GM06990 (cell line): ENCODE results near the gene MRPL36.

Experiments
- DNase-seq: peaks from one replicate; pipeline ENCODE4 v3.0.0-alpha.2; 2011; ENCODE audit not compliant: insufficient read length; ENCODE audit errors: extremely low read depth
- H3K27me3 ChIP-seq: replicated peaks from 2 replicates; pipeline ENCODE4 v1.6.0; 2011; ENCODE audit warnings: low read length; ENCODE audit not compliant: control insufficient read depth, insufficient read depth
- H3K36me3 ChIP-seq: 2 replicates; pipeline ENCODE4 v1.5.1; 2011; ENCODE audit warnings: low read length; ENCODE audit not compliant: control insufficient read depth, insufficient read depth
- H3K4me3 ChIP-seq: replicated peaks from 2 replicates; pipeline ENCODE4 v1.5.1; 2011; ENCODE audit warnings: low read depth, mild to moderate bottlenecking, control low read depth, low read length
- TF ChIP-seq, protein P1 (sequence below): IDR thresholded peaks from 2 replicates; pipeline ENCODE4 v1.5.1; 2011; ENCODE audit warnings: low read length, control low read depth, mild to moderate bottlenecking, inconsistent platforms; ENCODE audit not compliant: insufficient read depth, poor library complexity, severe bottlenecking

Gene MRPL36

DNA sequence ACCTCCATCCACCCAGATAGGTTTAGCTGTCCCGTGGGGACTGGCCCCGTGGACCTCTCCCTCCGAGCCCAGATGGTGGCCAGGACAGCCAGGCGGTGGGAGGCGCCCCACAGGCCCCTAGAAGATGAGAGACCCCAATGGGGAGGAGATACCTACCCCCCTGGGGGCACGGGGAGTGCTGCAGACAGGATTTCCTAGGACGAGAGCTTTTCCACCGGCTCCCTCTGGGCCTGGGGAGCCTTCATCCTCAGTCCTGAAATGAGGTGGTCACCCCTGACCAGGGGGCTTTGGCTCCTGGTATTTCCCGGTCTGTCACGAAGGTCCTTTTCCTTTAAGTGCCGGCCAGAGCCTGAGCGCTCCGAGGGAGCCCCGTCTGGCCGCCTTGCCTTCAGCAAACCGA, 46.8 kb downstream of the MRPL36 start:
- TF ChIP-seq, protein P1, sequence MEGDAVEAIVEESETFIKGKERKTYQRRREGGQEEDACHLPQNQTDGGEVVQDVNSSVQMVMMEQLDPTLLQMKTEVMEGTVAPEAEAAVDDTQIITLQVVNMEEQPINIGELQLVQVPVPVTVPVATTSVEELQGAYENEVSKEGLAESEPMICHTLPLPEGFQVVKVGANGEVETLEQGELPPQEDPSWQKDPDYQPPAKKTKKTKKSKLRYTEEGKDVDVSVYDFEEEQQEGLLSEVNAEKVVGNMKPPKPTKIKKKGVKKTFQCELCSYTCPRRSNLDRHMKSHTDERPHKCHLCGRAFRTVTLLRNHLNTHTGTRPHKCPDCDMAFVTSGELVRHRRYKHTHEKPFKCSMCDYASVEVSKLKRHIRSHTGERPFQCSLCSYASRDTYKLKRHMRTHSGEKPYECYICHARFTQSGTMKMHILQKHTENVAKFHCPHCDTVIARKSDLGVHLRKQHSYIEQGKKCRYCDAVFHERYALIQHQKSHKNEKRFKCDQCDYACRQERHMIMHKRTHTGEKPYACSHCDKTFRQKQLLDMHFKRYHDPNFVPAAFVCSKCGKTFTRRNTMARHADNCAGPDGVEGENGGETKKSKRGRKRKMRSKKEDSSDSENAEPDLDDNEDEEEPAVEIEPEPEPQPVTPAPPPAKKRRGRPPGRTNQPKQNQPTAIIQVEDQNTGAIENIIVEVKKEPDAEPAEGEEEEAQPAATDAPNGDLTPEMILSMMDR, result no peak
- Histone ChIP-seq H3K4me3 (no peak overlapping the region), H3K36me3 (no peaks in the 10 kb centered on the region), H3K27me3 (no peaks in the 10 kb centered on the region; the same call in 1 of the 2 replicates)
- DNase-seq, result no peak

DNA sequence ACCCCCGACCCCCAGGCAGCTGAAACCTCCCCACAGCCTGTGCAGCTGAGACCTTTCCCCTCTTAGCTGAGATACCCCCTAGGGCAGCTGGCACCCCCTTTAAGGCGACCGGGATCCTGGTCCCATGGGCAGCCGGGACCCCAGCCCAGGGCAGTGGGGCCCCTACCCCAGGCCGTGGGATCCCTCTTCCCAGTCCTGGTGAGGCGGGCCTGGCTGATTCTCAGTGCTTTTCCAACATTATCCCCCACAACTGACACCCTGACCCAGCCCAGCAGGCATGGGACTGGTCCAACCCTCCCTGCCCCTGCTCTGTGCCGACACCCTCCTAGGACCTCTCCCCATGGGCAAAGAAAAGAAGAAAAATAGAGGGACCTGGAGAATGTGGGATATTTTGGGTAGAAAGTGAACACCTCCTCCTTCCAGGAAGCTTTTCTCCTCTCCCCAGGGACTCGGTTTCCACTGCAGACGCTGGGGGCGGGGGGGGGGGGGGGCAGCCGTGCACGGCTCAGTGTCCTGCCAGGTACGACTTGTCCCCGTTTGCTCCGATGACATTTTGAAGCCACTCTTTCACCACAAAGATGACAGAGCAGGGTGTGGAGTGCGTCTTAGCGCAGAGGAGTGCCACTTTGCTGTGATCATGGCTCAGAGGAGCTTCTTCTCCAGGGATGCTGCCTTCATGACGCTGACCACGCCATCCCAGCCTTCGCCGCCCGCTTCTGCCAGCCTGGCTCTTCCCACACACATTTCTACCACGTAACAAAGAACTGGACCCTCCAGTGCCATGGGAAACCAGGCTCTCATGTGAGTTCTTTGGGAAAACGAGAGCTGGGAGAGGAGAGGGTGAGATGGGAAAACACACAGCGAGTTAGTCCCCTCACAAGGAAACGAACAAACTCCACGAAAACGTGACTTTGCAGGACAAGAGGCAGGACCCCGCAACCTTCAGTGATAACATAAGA, 47.5 kb downstream of the MRPL36 start:
- Histone ChIP-seq H3K36me3 (no peaks in the 10 kb centered on the region), H3K27me3 (no peaks in the 10 kb centered on the region; the same call in 1 of the 2 replicates), H3K4me3 (no peak overlapping the region)
- no peak for DNase-seq
- TF ChIP-seq, protein P1, result no peak

DNA sequence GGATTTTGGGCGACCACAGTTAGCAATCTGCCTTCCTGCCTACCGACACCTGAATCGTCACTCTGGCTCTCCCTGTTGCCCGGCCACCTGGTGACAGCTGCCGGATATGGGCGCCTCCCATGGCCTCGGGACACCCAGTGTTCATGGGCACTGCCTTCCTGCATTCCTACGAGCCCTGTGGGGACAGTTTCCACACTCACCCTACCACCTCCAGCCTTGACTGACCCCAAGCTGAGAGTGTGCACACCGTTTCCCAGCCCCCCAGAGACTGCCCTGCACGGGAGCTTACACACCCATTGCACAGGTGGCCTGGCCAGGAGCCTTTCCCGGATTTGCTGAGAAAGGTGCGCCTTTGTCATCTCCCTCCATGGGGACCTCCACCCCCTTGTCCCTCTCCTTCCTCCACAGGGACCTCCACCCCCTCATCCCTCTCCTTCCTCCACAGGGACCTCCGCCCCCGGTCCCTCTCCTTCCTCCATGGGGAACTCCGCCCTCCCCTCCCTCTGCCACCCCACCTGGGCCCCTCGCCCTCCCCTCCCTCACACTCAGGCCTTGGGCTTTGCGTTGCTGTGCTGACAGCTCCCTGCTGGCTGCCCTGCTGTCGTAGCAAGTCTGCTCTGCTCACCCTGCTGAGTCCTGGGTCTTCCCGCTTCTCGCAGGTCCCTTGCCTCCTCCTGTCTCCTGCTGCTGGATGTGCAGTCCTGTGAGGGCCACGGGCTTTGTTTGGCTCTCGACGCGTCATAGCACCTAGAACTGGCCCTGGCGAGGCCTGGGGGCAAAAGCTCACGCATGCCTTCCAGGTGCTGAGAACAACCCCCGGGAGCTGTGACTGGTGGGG, 48.4 kb downstream of the MRPL36 start:
- no peaks in the 10 kb centered on the region for H3K36me3 ChIP-seq
- TF ChIP-seq, protein P1, result no peak
- no peak for DNase-seq
- H3K4me3 ChIP-seq, result no peak overlapping the region
- H3K27me3 ChIP-seq, result no peaks in the 10 kb centered on the region; the same call in 1 of the 2 replicates

DNA sequence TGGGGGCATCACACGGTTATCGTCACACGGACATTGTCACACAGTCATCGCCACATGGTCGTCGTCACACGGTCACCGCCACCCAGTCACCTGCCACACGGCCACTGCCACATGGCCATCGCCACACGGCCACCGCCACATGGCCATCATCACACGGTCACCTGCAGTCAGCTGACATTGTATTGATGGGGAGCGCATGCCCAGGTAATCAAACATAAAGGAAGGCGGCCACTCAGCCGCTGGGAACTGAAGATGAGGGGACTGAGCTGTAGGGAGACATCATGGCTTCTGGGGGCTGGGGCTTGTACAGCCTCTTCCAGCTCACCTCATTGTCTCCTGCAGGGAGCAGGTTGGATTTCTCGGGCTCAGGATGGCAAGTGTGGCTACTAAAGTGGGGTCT, 49.2 kb downstream of the MRPL36 start:
- DNase-seq, result no peak
- no peak overlapping the region for H3K4me3 ChIP-seq
- TF ChIP-seq, protein P1, result no peak
- H3K27me3 ChIP-seq, result no peaks in the 10 kb centered on the region; the same call in 1 of the 2 replicates
- H3K36me3 ChIP-seq, result no peaks in the 10 kb centered on the region

DNA sequence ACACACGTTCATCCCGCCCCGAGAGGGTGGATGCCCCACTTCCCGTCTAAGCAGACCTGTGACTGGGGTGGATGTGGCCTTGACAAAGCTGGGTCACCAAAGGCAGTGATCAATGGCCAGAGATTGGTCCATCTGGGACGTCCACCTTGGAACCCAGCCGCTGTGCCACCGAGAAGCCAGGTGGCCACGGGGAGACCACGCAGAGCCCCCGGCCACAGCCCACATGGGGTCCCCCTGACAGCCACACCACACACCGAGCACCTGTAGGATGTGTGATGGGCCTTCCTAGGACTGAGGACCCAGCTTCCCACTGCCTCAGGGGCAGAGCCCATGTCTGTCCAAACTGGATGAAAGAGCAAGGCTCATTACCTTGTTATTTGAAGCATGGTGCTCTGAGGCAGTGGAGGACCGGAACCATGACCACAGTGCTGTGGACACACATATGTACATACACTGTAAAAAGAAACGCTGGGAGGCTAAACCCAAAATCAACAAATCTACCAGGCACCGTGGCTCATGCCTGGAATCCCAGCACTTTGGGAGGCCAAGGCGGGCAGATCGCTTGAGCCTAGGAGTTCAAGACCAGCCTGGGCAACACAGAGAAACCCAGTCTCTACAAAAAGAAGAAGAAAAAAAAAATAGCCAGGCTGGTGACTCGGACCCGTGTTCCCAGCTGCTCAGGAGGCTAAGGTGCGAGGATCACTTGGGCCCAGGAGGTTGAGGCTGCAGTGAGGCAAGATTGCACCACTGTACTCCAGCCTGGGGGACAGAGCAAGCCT, 50.1 kb downstream of the MRPL36 start:
- Histone ChIP-seq H3K4me3 (no peak overlapping the region), H3K36me3 (no peaks in the 10 kb centered on the region), H3K27me3 (no peaks in the 10 kb centered on the region; the same call in 1 of the 2 replicates)
- TF ChIP-seq, protein P1, result no peak
- DNase-seq, result no peak
